Left colon (tissue), 2 donors: ENCODE results near the gene ACOX3. TPM values are rescaled to one million over a fixed set of nuclear protein-coding genes. Genes with fewer than 3 reads are reported as not detected.

ENCODE experiments used
- ATAC-seq: fragments of 200-7000 bp; cut with Tn5 transposase; one replicate; pipeline ENCODE4 v1.9.1; 2020; ENCODE audit warnings: mild to moderate bottlenecking, moderate library complexity
- DNase-seq, 2 donors: peaks; one replicate each; pipeline ENCODE4 v3.0.0-alpha.2; 2020
- intact Hi-C, 2 donors: fragments of 100-400 bp; cut with DNase I in 1 of 2; cut with micrococcal nuclease in 1 of 2; formaldehyde crosslinking; loops; one replicate each; pipeline versions ENCODE4 v1.11.2 to v1.14.0; 2022; cut with DNase I, micrococcal nuclease
- total RNA-seq, 2 donors: library from RNA; stranded (reverse); fragmentation: NEBNext Ultra II Directional; extraction: Animal tissue kit (Norgen Biotek cat#: 25700); gene quantifications; one replicate each; pipeline ENCODE4 v1.2.1, GENCODE V29; 2021
- donor health status: DM: no; HTN: no; CAD: no.
- donor health status: DM: yes; HTN: yes; CAD: no.

The ACOX3 gene
- total RNA-seq, 2 donors from 2014 or later = 25.9 to 29.7 TPM

GRCh38 chr4:8322794-8323704 is 117.5 kb downstream of the ACOX3 start:
- DNase-seq (no peak), ATAC-seq (no peak)
- intact Hi-C loops = no loop called here

GRCh38 chr4:8321771-8322170 is 118.8 kb downstream of the ACOX3 start:
- DNase-seq (no peak), ATAC-seq (no peak)
- intact Hi-C loops = no loop called here

- no peak for DNase-seq
- intact Hi-C loops = no loop called here
- ATAC-seq = no peak
Measured at GRCh38 chr4:8321220-8321619, 119.3 kb downstream of the ACOX3 start.

GRCh38 chr4:8320386-8320750 is 120.2 kb downstream of the ACOX3 start:
- no peak for DNase-seq
- intact Hi-C loops = no loop called here

DNA sequence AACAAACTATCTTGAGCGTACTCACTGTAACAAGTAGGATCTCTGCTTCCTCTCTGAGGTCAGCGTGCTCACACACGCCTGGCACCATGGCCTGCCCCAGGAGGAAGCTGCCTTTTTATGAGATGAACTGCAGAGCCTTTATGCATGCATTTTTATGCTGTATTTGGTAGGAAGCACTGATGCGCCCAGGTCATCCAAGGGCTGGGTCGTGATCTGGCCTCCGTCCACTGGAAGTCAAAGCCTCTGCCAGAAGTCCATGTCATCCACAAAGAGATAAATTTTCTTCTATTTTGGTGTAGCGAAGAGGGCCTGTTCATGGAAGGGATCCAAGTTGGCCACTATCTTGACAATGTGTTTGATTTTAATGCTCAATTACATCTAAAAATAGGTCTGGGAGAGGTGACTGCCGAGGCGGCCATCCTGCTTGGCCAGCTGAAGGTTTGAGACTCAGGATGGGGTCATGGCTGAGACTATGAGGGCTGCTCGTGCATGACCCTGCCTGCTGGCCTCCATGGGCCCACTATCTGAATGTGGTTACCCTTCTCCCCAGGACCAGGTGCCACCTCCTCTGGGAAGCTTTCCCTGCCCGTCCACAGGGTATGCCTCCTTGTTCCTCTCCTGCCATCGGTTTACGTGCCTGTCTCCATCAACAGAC is 120.7 kb downstream of the ACOX3 start:
- intact Hi-C loops = no loop called here
- DNase-seq = peak in 1 of 2 donors; percentile 65
- ATAC-seq = peak; percentile 14

More at GRCh38 chr4:8320386-8320750, 120.2 kb downstream of the ACOX3 start:
- ATAC-seq = no peak

- DNase-seq (no peak), ATAC-seq (no peak)
- intact Hi-C loops = no loop called here
Measured at GRCh38 chr4:8319061-8319460, 121.5 kb downstream of the ACOX3 start.

DNA sequence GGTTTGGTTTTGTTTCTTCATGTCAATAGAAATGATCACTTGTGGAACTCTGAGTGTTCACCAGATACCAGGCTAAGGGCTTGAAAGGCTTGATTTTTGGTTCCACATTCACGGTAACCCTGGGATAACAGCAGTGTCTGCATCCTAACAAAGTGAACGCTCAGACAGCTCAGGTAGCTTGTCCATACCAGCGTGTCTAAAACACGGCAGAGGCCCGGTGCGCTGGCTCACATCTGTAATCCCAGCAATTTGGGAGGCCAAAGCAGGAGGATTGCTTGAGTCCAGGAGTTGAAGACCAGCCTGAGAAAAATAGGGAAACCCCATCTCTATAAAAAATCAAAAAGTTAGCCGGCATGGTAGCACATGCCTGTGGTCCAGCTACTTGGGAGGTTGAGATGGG is 122.0 kb downstream of the ACOX3 start:
- ATAC-seq (no peak), DNase-seq (no peak)
- intact Hi-C loops = no loop called here

DNA sequence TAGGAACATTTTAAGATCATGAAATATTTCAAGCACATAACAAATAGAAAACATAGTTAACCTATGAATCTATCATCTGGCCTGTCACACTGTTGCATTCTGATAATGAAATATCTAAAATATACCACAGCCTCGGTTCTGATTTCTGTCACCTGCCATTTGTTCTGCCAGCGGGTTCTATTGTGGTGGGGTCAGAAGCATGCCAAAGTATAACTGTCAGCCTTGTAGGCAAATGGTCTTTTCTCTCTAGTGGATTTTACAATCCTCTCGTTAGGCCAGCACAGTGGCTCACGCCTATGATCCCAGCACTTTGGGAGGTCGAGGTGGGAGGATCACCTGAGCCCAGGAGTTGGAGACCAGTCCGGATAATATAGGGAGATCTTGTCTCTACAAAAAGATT is 123.0 kb downstream of the ACOX3 start:
- DNase-seq (no peak), ATAC-seq (no peak)
- intact Hi-C loops = no loop called here

- DNase-seq (no peak), ATAC-seq (no peak)
- intact Hi-C loops = no loop called here
Measured at GRCh38 chr4:8316911-8317351, 123.6 kb downstream of the ACOX3 start.

Other genes with a start within 250 kb of the ACOX3 start
- 10 to 100 TPM; 13.8 to 18.3 TPM for gene SH3TC1, start 241.4 kb downstream of the ACOX3 start, total RNA-seq
- 1 to 10 TPM; 2.5 to 6.6 TPM for gene HTRA3, start 171.0 kb downstream of the ACOX3 start, total RNA-seq
- 10 to 100 TPM; 14.3 to 16.4 TPM for gene TRMT44, start 54 bp upstream of the ACOX3 start, total RNA-seq
- gene GPR78, start 139.7 kb upstream of the ACOX3 start, total RNA-seq = under 1 TPM in 1 of 2 donors, not detected in 1; 0.14 TPM
- 1 to 10 TPM; 1.0 to 2.9 TPM for gene CPZ, start 152.0 kb upstream of the ACOX3 start, total RNA-seq